Mononuclear cell (primary cell): Measurements from ENCODE around the gene ESPL1. TPM values are rescaled to one million over a fixed set of nuclear protein-coding genes. Genes with fewer than 3 reads are reported as not detected.

Experiments used
- total RNA-seq: library from RNA; depleted of rRNA; stranded (reverse); fragments of >200 nt; gene quantifications from one replicate; pipeline ENCODE4 v1.2.3, GENCODE V29; 2012

The ESPL1 gene
- total RNA-seq, 1 donor = 1.0 TPM

Other genes starting within 250 kb of the ESPL1 start
- gene TNS2, start 218.2 kb upstream of the ESPL1 start, total RNA-seq = 0.21 TPM
- 9.4 TPM for gene SPRYD3, start 188.9 kb upstream of the ESPL1 start, total RNA-seq
- gene IGFBP6, start 170.6 kb upstream of the ESPL1 start, total RNA-seq = not detected
- 0.21 TPM for gene SOAT2, start 164.8 kb upstream of the ESPL1 start, total RNA-seq
- 15.2 TPM for gene ZNF740, start 87.6 kb upstream of the ESPL1 start, total RNA-seq
- gene CSAD, start 87.4 kb upstream of the ESPL1 start, total RNA-seq = 11.3 TPM
- 49.8 TPM for gene ITGB7, start 61.0 kb upstream of the ESPL1 start, total RNA-seq
- gene RARG, start 36.1 kb upstream of the ESPL1 start, total RNA-seq = 6.6 TPM
- gene PFDN5, start 27.2 kb downstream of the ESPL1 start, total RNA-seq = 979 TPM
- gene MYG1, start 31.4 kb downstream of the ESPL1 start, total RNA-seq = 20.4 TPM
- gene AAAS, start 53.3 kb downstream of the ESPL1 start, total RNA-seq = 13.2 TPM
- not detected for gene SP7, start 68.1 kb downstream of the ESPL1 start, total RNA-seq
- 53.6 TPM for gene SP1, start 111.9 kb downstream of the ESPL1 start, total RNA-seq
- 0.52 TPM for gene AMHR2, start 155.6 kb downstream of the ESPL1 start, total RNA-seq
- 104 TPM for gene PRR13, start 173.4 kb downstream of the ESPL1 start, total RNA-seq
- 511 TPM for gene PCBP2, start 183.8 kb downstream of the ESPL1 start, total RNA-seq
- gene MAP3K12, start 231.2 kb downstream of the ESPL1 start, total RNA-seq = 4.6 TPM
- 9.4 TPM for gene TARBP2, start 233.0 kb downstream of the ESPL1 start, total RNA-seq
- gene NPFF, start 239.2 kb downstream of the ESPL1 start, total RNA-seq = not detected